Testis (tissue), 3 donors: ENCODE measurements around the gene AVPI1. TPM values are rescaled to one million over a fixed set of nuclear protein-coding genes. Genes with fewer than 3 reads are reported as not detected.

Experiments
- DNase-seq: peaks from one replicate; pipeline ENCODE4 v3.0.0-alpha.2; 2019
- H3K27ac ChIP-seq, 2 donors: fragments of 200-600 bp; sonication (generic); one replicate each; pipeline ENCODE4 v1.5.1; 2019
- H3K27me3 ChIP-seq: fragments of 200-600 bp; sonication (generic); one replicate; pipeline ENCODE4 v1.5.1; 2019
- H3K36me3 ChIP-seq: fragments of 200-600 bp; sonication (generic); one replicate; pipeline ENCODE4 v1.5.1; 2017; ENCODE audit warnings: low read depth; ENCODE audit errors: missing control alignments
- H3K4me1 ChIP-seq: fragments of 200-600 bp; sonication (generic); one replicate; pipeline ENCODE4 v1.5.1; 2019
- H3K4me3 ChIP-seq, 2 donors: fragments of 200-600 bp; sonication (generic); one replicate each; pipeline ENCODE4 v1.5.1; 2017 to 2019
- H3K9me3 ChIP-seq: fragments of 200-600 bp; sonication (generic); one replicate; pipeline ENCODE4 v1.5.1; 2017
- POLR2A ChIP-seq: fragments of 450-650 bp; IDR thresholded peaks from one replicate; pipeline ENCODE4 v1.6.1; 2017; ENCODE audit warnings: antibody characterized with exemption, mild to moderate bottlenecking, moderate library complexity
- WGBS, 2 donors: methylation state at CpG; one replicate each; pipeline ENCODE4 v1.1.5; 2018; 5-methylcytosine and 5-hydroxymethylcytosine counted together
- intact Hi-C: fragments of 100-400 bp; cut with DNase I; formaldehyde crosslinking; loops from one replicate; pipeline ENCODE4 v1.15.1; 2023; ENCODE audit warnings: low total_unique reads
- polyA plus RNA-seq: library from polyadenylated mRNA; stranded (reverse); fragments of 350-450 nt; fragmentation: Illumina TruSeq; extraction: RNeasy Lipid Tissue Mini Kit (QIAGEN cat#74804); gene quantifications from one replicate; pipeline ENCODE4 v1.2.3, GENCODE V29; 2014; ENCODE audit warnings: low read depth, low replicate concordance; ENCODE audit not compliant: insufficient read depth
- total RNA-seq, 2 donors: library from RNA; depleted of rRNA; stranded (reverse); fragments of >200 nt; gene quantifications; one replicate each; pipeline ENCODE4 v1.2.3, GENCODE V29; 2016
- TF ChIP-seq, protein P1 (sequence below), 3 experiments: fragments of 450-650 bp in 2 of 3; fragments of 200-600 bp in 1 of 3; sonication (generic) in 1 of 3; IDR thresholded peaks; one replicate each; pipeline ENCODE4 v1.5.1; 2016 to 2019; ENCODE audit warnings: antibody characterized with exemption in 3 of 3, mild to moderate bottlenecking in 2 of 3, moderate library complexity in 1 of 3

The AVPI1 gene
- total and polyA plus RNA-seq, 3 donors from 2014 or later: 23.0 to 28.3 (median 26.4) TPM

- TF ChIP-seq, protein P1, sequence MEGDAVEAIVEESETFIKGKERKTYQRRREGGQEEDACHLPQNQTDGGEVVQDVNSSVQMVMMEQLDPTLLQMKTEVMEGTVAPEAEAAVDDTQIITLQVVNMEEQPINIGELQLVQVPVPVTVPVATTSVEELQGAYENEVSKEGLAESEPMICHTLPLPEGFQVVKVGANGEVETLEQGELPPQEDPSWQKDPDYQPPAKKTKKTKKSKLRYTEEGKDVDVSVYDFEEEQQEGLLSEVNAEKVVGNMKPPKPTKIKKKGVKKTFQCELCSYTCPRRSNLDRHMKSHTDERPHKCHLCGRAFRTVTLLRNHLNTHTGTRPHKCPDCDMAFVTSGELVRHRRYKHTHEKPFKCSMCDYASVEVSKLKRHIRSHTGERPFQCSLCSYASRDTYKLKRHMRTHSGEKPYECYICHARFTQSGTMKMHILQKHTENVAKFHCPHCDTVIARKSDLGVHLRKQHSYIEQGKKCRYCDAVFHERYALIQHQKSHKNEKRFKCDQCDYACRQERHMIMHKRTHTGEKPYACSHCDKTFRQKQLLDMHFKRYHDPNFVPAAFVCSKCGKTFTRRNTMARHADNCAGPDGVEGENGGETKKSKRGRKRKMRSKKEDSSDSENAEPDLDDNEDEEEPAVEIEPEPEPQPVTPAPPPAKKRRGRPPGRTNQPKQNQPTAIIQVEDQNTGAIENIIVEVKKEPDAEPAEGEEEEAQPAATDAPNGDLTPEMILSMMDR (IDR thresholded peaks at IDR 0.05): no peak
- no peak for TF ChIP-seq POLR2A
- no peaks in the 10 kb centered on the region for H3K9me3 ChIP-seq
- H3K4me3 ChIP-seq: no peak overlapping the region
- H3K27ac ChIP-seq: no peak overlapping the region
- 68 to 76% methylated on average over 4 of the region's 4 CpGs for WGBS, 2 donors
- no peaks in the 10 kb centered on the region for H3K27me3 ChIP-seq
- no peaks in the 10 kb centered on the region for H3K36me3 ChIP-seq
- no peak for DNase-seq
- no peaks in the 10 kb centered on the region for H3K4me1 ChIP-seq
- intact Hi-C loops: loop anchor here (10.0 kb wide), 1 partner anchor 47 kb away; the partner anchor contains the start of gene AVPI1
Measured at GRCh38 chr10:97732052-97732359, 45.0 kb upstream of the AVPI1 start.

DNA sequence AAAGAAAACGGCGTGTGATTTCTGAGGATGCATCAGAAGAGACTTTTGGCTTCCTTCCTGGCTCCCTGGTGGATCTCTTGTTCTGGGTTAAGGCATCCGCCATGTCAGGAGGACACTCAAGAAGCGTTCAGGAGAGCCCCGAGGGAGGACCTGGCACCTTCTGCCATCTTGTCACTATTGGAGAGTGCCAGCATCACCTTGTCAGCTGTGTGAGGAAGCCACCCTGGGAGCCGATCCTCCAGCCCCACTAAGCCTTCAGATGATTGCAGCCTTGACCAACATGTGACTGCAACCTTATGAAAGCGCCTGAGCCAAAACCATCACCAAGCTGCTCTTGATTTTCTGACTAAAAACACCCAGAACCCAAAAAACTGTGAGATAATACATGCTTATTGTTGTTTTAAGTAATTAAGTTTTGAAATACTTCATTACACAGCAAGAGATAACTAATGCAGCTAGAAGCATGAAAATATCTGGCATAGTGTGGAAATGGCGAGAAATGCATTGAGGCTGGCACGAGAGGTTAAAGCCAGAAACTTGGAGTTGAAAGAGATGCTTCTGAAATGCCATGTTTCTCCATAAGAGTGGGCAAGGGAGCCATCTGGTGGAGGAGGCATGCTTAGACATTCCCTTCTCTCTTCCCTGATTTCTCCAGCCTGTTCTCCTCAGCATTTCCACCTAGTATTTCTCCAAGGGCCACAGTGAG is 44.5 kb upstream of the AVPI1 start:
- TF ChIP-seq POLR2A: no peak
- TF ChIP-seq, protein P1 (IDR thresholded peaks at IDR 0.05): peak; percentile 68 to 84 (median 76)
- no peak overlapping the region for H3K27ac ChIP-seq

DNA sequence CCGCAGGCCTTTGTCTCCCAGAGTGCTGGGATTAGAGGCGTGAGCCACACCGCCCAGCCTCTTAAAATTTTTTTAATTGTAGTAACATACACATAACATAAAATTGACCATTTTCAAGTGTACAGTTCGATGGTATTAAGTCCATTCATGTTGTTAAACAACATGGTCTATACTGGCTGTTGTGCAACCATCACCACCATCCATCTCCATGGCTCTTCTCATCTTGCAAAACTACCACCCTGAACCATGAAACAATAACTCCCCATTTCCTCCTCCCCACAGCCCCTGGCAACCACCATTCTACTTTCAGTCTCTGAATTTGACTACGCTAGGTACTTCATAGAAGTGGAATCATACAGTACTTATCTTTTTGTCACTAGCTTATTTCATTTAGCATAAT is 42.0 kb upstream of the AVPI1 start:
- H3K27me3 ChIP-seq: no peaks in the 10 kb centered on the region
- DNase-seq: no peak
- 95 to 96% methylated on average over 5 of the region's 5 CpGs for WGBS, 2 donors
- no peak overlapping the region for H3K4me3 ChIP-seq
- no peaks in the 10 kb centered on the region for H3K4me1 ChIP-seq
- H3K36me3 ChIP-seq: no peaks in the 10 kb centered on the region
- no peak overlapping the region for H3K27ac ChIP-seq
- no peak for TF ChIP-seq POLR2A
- TF ChIP-seq, protein P1 (IDR thresholded peaks at IDR 0.05): no peak
- H3K9me3 ChIP-seq: no peaks in the 10 kb centered on the region
- intact Hi-C loops: no loop called here

More for the DNA sequence above, 44.5 kb upstream of the AVPI1 start:
- peak; percentile 82 for DNase-seq
- H3K36me3 ChIP-seq: no peaks in the 10 kb centered on the region
- WGBS, 2 donors: 68 to 73% methylated on average over 9 of the region's 9 CpGs
- H3K4me3 ChIP-seq: no peak overlapping the region
- H3K27me3 ChIP-seq: no peaks in the 10 kb centered on the region
- intact Hi-C loops: loop anchor here (10.0 kb wide), 1 partner anchor 47 kb away; the partner anchor contains the start of gene AVPI1
- H3K9me3 ChIP-seq: no peaks in the 10 kb centered on the region
- H3K4me1 ChIP-seq: no peaks in the 10 kb centered on the region

DNA sequence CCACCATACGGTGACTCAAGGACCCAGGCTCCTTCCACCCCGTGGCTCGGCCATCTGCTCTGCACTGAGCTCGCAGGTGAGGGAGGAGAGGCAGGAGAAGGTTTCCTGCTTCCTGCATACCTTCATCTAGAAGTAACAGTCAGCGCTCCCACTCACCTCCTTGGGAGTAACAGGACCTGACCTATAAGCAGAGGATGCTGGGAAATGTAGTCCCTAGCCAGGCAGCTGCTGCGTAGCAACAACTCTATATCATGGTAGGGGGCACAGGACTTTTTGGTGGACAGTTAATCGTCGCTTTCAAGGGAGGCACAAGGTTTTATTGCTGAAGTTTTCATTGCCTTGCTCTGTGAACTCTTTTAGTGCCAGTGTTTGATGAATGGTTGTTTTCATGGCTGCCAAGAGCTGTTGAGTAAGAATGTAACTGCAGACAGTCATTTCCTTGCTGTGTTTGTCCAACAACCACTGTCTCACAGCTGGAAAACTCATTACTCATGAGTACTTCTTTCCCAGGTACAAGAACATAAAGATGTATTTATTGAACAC is 39.7 kb upstream of the AVPI1 start:
- H3K4me3 ChIP-seq: peak overlapping the region in 1 of 2 donors; percentile 29
- DNase-seq: peak; percentile 62

More for the DNA sequence above, 39.7 kb upstream of the AVPI1 start:
- TF ChIP-seq, protein P1 (IDR thresholded peaks at IDR 0.05): no peak
- no peak for TF ChIP-seq POLR2A
- Histone ChIP-seq H3K27ac (no peak overlapping the region), H3K4me1 (no peaks in the 10 kb centered on the region), H3K27me3 (no peaks in the 10 kb centered on the region), H3K36me3 (no peaks in the 10 kb centered on the region), H3K9me3 (no peaks in the 10 kb centered on the region)
- 42 to 62% methylated on average over 8 of the region's 8 CpGs for WGBS, 2 donors
- intact Hi-C loops: no loop called here
